ENCODE data around the gene CLEC4D. TPM values are rescaled to one million over a fixed set of nuclear protein-coding genes. Genes with fewer than 3 reads are reported as not detected.
A peak's percentile ranks its signal among the peaks of the same experiment; 100 is the strongest.

Gene CLEC4D
- total RNA-seq, 1 donor from 2014 or later: not detected

DNA sequence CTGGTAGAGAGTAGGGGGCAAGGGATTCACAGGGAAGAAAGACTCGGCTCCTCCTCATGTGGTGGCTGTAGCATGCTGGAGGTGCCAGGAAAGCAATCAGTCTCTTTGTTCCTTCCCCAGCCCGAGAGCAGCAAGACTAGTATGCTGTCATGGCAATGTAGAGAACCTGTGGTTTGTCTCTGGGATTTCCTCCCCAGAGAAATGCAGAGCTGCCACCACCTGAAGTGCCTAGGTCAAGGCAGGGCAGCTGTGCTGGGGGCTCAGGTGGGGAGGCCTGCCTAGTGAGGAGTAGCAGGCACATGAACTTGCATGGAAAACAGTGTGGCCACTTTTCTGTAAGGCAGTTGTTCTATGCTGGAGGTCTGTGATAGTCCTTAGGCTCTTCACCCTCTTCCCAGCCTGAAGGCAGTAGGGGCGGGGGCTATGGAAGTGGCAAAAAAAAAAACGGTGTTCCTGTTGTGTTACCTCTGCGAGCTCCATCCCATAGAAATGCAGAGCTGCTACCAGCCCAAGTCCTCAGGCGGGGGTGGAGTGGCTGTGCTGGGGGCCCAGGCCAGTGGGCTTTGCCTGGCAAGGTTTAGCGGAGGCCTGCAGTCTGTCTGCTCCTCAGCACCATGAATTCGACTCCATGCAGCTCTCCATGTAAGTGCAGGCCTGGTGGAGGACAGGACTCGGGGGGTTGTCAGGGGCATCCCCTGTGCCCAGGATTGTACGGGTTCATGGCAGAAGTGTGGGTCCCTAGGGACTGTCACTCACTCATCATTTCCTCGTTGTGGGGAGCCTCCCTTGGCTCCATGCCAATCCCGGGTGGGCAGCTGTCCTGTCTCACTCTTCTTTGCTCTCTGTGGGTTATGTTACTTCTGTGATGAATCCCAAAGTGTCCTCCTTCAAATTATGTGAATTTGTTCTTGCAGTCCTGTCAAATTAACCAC is 4.1 kb upstream of the CLEC4D start:
- DNase-seq (ENCODE audit: low spot score): peak; percentile 41
- Mint-ChIP-seq H3K36me3 (ENCODE audit: low read depth) (no peaks in the 10 kb centered on the region), H3K4me3 (ENCODE audit: unreplicated experiment) (no peak overlapping the region), H3K4me1 (ENCODE audit: low read depth) (peaks cover 5% of the 10 kb centered on the region), H3K27ac (ENCODE audit: unreplicated experiment) (no peak overlapping the region), H3K9me3 (ENCODE audit: low read depth) (no peaks in the 10 kb centered on the region), H3K27me3 (ENCODE audit: low read depth) (peaks cover 22% of the 10 kb centered on the region)
- TF ChIP-seq, protein P1, sequence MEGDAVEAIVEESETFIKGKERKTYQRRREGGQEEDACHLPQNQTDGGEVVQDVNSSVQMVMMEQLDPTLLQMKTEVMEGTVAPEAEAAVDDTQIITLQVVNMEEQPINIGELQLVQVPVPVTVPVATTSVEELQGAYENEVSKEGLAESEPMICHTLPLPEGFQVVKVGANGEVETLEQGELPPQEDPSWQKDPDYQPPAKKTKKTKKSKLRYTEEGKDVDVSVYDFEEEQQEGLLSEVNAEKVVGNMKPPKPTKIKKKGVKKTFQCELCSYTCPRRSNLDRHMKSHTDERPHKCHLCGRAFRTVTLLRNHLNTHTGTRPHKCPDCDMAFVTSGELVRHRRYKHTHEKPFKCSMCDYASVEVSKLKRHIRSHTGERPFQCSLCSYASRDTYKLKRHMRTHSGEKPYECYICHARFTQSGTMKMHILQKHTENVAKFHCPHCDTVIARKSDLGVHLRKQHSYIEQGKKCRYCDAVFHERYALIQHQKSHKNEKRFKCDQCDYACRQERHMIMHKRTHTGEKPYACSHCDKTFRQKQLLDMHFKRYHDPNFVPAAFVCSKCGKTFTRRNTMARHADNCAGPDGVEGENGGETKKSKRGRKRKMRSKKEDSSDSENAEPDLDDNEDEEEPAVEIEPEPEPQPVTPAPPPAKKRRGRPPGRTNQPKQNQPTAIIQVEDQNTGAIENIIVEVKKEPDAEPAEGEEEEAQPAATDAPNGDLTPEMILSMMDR (IDR thresholded peaks at IDR 0.05): no peak

GRCh38 chr12:8517971-8518370 is 4.7 kb downstream of the CLEC4D start:
- H3K9me3 Mint-ChIP-seq (ENCODE audit: low read depth): peaks cover 3% of the 10 kb centered on the region
- H3K4me1 Mint-ChIP-seq (ENCODE audit: low read depth): no peaks in the 10 kb centered on the region
- no peak overlapping the region for H3K27ac Mint-ChIP-seq (ENCODE audit: unreplicated experiment)
- H3K4me3 Mint-ChIP-seq (ENCODE audit: unreplicated experiment): no peak overlapping the region
- peaks cover 2% of the 10 kb centered on the region for H3K36me3 Mint-ChIP-seq (ENCODE audit: low read depth)
- TF ChIP-seq, protein P1 (IDR thresholded peaks at IDR 0.05): no peak
- DNase-seq (ENCODE audit: low spot score): no peak
- peaks cover 27% of the 10 kb centered on the region for H3K27me3 Mint-ChIP-seq (ENCODE audit: low read depth)

GRCh38 chr12:8519171-8519570 is 5.9 kb downstream of the CLEC4D start:
- no peaks in the 10 kb centered on the region for H3K4me1 Mint-ChIP-seq (ENCODE audit: low read depth)
- H3K4me3 Mint-ChIP-seq (ENCODE audit: unreplicated experiment): no peak overlapping the region
- H3K27ac Mint-ChIP-seq (ENCODE audit: unreplicated experiment): no peak overlapping the region
- H3K9me3 Mint-ChIP-seq (ENCODE audit: low read depth): peaks cover 13% of the 10 kb centered on the region
- H3K36me3 Mint-ChIP-seq (ENCODE audit: low read depth): peaks cover 2% of the 10 kb centered on the region
- DNase-seq (ENCODE audit: low spot score): no peak
- peaks cover 26% of the 10 kb centered on the region for H3K27me3 Mint-ChIP-seq (ENCODE audit: low read depth)
- TF ChIP-seq, protein P1 (IDR thresholded peaks at IDR 0.05): no peak

DNA sequence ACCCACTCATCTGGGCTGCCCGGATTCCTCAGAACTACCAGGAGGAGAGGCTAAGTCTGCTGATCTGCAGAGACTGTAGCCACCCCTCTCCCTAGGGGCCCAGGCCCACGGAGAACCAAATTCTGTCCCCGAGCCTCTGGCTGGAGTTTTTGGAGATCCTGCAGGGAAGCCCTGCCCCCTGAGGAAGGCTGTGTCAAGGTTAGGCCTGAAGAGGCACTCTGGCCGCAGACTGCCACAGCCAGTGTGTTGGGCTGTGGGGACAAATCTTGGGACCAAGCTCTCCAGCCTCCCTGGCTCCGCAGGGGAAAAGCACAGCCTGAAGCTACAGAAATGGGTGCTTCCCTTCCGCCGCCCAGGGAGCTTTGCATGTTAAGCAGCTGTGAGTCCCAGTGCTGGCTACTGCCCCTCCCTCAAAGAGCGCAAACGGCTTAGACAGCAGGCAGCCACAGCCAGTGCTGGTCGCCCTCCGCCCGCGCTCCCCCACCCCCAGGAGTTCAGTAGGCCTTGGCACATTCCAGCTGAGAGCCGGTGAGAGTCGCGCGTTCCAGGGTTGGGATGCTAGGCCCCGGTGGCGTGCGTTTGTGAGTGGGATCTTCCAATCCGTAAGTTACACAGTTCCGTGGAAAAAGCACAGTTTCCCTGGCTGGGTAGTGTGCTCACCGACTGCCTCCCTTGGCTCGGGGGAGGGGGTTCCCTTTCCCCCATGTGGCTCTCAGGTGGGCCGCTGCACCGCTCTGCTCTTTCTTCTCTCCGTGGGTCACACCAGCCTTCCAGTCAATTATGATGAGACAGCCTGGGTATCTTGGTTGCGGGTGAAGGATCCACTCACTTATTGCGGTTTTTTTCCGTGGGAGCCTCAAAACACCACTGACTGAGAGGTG is 14.2 kb downstream of the CLEC4D start:
- H3K36me3 Mint-ChIP-seq (ENCODE audit: low read depth): no peaks in the 10 kb centered on the region
- TF ChIP-seq, protein P1 (IDR thresholded peaks at IDR 0.05): no peak
- no peak overlapping the region for H3K27ac Mint-ChIP-seq (ENCODE audit: unreplicated experiment)
- H3K4me3 Mint-ChIP-seq (ENCODE audit: unreplicated experiment): no peak overlapping the region
- no peaks in the 10 kb centered on the region for H3K4me1 Mint-ChIP-seq (ENCODE audit: low read depth)
- DNase-seq (ENCODE audit: low spot score): no peak
- H3K9me3 Mint-ChIP-seq (ENCODE audit: low read depth): peaks cover 27% of the 10 kb centered on the region
- H3K27me3 Mint-ChIP-seq (ENCODE audit: low read depth): peaks cover 28% of the 10 kb centered on the region

DNA sequence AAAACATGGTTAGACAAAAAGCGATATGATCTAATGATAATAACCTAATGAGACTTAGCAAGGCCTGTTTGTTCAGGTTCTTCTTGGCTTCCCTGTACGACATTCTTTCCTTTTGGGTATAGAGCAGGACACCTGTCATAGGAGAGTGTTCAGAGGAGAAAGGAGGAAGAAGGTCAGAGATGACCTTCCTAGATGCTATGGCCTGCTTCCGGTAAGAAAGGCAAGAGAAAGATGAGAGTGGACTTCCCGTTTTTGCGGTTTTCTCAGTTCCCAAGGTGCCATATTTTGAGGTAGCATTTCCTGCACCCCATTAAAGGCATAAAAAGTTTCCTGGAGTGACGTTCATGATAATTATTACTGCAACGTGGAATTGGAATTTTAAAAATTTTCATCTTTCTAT is 18.7 kb downstream of the CLEC4D start:
- TF ChIP-seq, protein P1 (IDR thresholded peaks at IDR 0.05): no peak
- Mint-ChIP-seq H3K27me3 (ENCODE audit: low read depth) (peaks cover 44% of the 10 kb centered on the region), H3K9me3 (ENCODE audit: low read depth) (no peaks in the 10 kb centered on the region), H3K36me3 (ENCODE audit: low read depth) (no peaks in the 10 kb centered on the region), H3K4me3 (ENCODE audit: unreplicated experiment) (no peak overlapping the region), H3K4me1 (ENCODE audit: low read depth) (no peaks in the 10 kb centered on the region), H3K27ac (ENCODE audit: unreplicated experiment) (no peak overlapping the region)
- no peak for DNase-seq (ENCODE audit: low spot score)
